Measurements from ENCODE around the gene FBRSL1. TPM values are rescaled to one million over a fixed set of nuclear protein-coding genes. Genes with fewer than 3 reads are reported as not detected.

The FBRSL1 gene
- total and polyA plus RNA-seq, 2 donors (not counting 1 experiment from before 2014, with no cell fraction given), result 62.6 to 112 TPM

- DNase-seq (peak; percentile 47), ATAC-seq (ENCODE audit: low read depth) (no peak)
- POLR2A ChIA-PET, result no interaction called here
- H3K9ac ChIP-seq (ENCODE audit: low read length), result peak overlapping the region; percentile 51
- peak overlapping the region; percentile 96 for H3K4me2 ChIP-seq (replicated peaks; ENCODE audit: low read depth, low read length, poor library complexity, severe bottlenecking)
- intact Hi-C loops (cut with micrococcal nuclease), result no loop called here
- peaks cover 27 to 35% of the 10 kb centered on the region in 2 donors for H3K4me1 ChIP-seq (ENCODE audit: control insufficient read depth in 2 of 2, insufficient read depth in 2 of 2, low read length in 2 of 2)
- CTCF ChIA-PET, result interaction anchor here (1.1 to 1.6 kb wide), 2 partner anchors 143 to 144 kb away, joined by 5 to 16 read pairs; no protein-coding TSS in a partner anchor
- Mint-ChIP-seq H3K9me3 (ENCODE audit: insufficient read depth) (no peaks in the 10 kb centered on the region), H3K4me3 (peak overlapping the region; percentile 83), H3K27ac (no peak overlapping the region), H3K4me1 (peaks cover 28% of the 10 kb centered on the region), H3K27me3 (no peaks in the 10 kb centered on the region)
- H3K36me3 ChIP-seq (replicated peaks in 1 of 2; ENCODE audit: control extremely low read depth in 1 of 2, control insufficient read depth in 1 of 2, extremely low read depth in 1 of 2, insufficient read depth in 2 of 2, low read length in 1 of 2), result no peaks in the 10 kb centered on the region
- H3K9me3 ChIP-seq (ENCODE audit: control extremely low read depth in 1 of 3, control insufficient read depth in 2 of 3, insufficient read depth in 1 of 3, low read length in 2 of 3), result peaks cover 0 to 7% (median 0%) of the 10 kb centered on the region in 3 donors
- no peak overlapping the region for H2AFZ ChIP-seq (ENCODE audit: insufficient read depth, low read depth, low read length, poor library complexity, severe bottlenecking)
- TF ChIP-seq EZH2 (IDR thresholded peaks at IDR 0.05; ENCODE audit: borderline replicate concordance, insufficient read depth, low read depth, low read length, poor library complexity, severe bottlenecking), result no peak
- TF ChIP-seq, protein P1, sequence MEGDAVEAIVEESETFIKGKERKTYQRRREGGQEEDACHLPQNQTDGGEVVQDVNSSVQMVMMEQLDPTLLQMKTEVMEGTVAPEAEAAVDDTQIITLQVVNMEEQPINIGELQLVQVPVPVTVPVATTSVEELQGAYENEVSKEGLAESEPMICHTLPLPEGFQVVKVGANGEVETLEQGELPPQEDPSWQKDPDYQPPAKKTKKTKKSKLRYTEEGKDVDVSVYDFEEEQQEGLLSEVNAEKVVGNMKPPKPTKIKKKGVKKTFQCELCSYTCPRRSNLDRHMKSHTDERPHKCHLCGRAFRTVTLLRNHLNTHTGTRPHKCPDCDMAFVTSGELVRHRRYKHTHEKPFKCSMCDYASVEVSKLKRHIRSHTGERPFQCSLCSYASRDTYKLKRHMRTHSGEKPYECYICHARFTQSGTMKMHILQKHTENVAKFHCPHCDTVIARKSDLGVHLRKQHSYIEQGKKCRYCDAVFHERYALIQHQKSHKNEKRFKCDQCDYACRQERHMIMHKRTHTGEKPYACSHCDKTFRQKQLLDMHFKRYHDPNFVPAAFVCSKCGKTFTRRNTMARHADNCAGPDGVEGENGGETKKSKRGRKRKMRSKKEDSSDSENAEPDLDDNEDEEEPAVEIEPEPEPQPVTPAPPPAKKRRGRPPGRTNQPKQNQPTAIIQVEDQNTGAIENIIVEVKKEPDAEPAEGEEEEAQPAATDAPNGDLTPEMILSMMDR (IDR thresholded peaks at IDR 0.05), result no peak
- WGBS (ENCODE audit: insufficient coverage), result 73% methylated on average over 35 of the region's 35 CpGs
- H3K4me3 ChIP-seq (ENCODE audit: control extremely low read depth in 1 of 5, extremely low read depth in 1 of 5, insufficient read depth in 1 of 5, low read depth in 2 of 5, low read length in 4 of 5), result peak overlapping the region in 2 of 5 experiments; percentile 54 to 62
- peaks cover 20% of the 10 kb centered on the region for H3K79me2 ChIP-seq (ENCODE audit: control insufficient read depth, insufficient read depth, low read length)
- H4K20me1 ChIP-seq (ENCODE audit: control insufficient read depth, insufficient read depth, low read length, poor library complexity, severe bottlenecking), result peaks cover 51% of the 10 kb centered on the region
- no peaks in the 10 kb centered on the region for H3K27me3 ChIP-seq (replicated peaks in 1 of 4; ENCODE audit: control extremely low read depth in 1 of 4, control insufficient read depth in 3 of 4, insufficient read depth in 4 of 4, low read length in 3 of 4)
- H3K27ac ChIP-seq (ENCODE audit: low read length in 2 of 2), result peak overlapping the region; percentile 14 to 70
Observed at GRCh38 chr12:132558042-132558856, 68.3 kb downstream of the FBRSL1 start.
